ENCODE measurements around the gene CPS1. TPM values are rescaled to one million over a fixed set of nuclear protein-coding genes. Genes with fewer than 3 reads are reported as not detected.

Gene CPS1
- total and polyA plus RNA-seq, 10 donors, result 0.30 to 8.1 (median 3.2) TPM

DNA sequence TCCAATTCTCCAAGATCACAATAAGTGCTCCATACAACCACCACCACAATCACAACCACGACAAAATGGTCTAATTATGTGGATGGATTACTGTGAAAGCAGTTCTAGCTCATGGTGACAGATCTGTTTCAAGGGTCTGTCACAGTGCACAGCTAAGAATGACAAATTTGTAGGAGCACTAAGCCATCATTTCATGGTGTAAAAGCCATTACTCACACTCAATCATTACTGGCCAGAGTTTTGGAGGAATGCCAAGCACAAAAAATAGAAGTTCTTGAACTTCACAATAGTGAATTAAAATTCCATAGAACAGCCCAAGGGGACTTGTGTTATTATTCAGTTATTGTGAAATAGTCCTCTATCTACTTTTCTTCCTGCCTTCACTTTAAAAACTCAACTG is 2.3 kb downstream of the CPS1 start:
- WGBS, 5 donors, result 16 to 50% (median 29%) methylated on average over 1 of the region's 1 CpG
- intact Hi-C loops (cut with DNase I; ENCODE audit: low total_unique reads), result no loop called here
- Histone ChIP-seq H3K4me1 (no peaks in the 10 kb centered on the region), H3K4me3 (no peak overlapping the region), H3K9me3 (no peaks in the 10 kb centered on the region), H3K27me3 (replicated peaks in 1 of 7) (no peaks in the 10 kb centered on the region), H3K36me3 (no peaks in the 10 kb centered on the region), H3K27ac (no peak overlapping the region)
- DNase-seq, result no peak
- TF ChIP-seq POLR2A (IDR thresholded peaks at IDR 0.05) (no peak), POLR2AphosphoS5 (IDR thresholded peaks at IDR 0.05) (no peak)
- TF ChIP-seq, protein P1, sequence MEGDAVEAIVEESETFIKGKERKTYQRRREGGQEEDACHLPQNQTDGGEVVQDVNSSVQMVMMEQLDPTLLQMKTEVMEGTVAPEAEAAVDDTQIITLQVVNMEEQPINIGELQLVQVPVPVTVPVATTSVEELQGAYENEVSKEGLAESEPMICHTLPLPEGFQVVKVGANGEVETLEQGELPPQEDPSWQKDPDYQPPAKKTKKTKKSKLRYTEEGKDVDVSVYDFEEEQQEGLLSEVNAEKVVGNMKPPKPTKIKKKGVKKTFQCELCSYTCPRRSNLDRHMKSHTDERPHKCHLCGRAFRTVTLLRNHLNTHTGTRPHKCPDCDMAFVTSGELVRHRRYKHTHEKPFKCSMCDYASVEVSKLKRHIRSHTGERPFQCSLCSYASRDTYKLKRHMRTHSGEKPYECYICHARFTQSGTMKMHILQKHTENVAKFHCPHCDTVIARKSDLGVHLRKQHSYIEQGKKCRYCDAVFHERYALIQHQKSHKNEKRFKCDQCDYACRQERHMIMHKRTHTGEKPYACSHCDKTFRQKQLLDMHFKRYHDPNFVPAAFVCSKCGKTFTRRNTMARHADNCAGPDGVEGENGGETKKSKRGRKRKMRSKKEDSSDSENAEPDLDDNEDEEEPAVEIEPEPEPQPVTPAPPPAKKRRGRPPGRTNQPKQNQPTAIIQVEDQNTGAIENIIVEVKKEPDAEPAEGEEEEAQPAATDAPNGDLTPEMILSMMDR (IDR thresholded peaks at IDR 0.05 in 8 of 11, conservative IDR thresholded peaks at IDR 0.05 in 3 of 11), result no peak

GRCh38 chr2:210559182-210559581 is 2.8 kb downstream of the CPS1 start:
- no peak for DNase-seq
- WGBS, 5 donors, result 85 to 90% (median 86%) methylated on average over 6 of the region's 6 CpGs
- TF ChIP-seq, protein P1 (IDR thresholded peaks at IDR 0.05 in 8 of 11, conservative IDR thresholded peaks at IDR 0.05 in 3 of 11), result no peak
- TF ChIP-seq POLR2A (IDR thresholded peaks at IDR 0.05), result no peak
- no peak for TF ChIP-seq POLR2AphosphoS5 (IDR thresholded peaks at IDR 0.05)
- Histone ChIP-seq H3K36me3 (no peaks in the 10 kb centered on the region), H3K4me3 (no peak overlapping the region), H3K4me1 (no peaks in the 10 kb centered on the region), H3K9me3 (no peaks in the 10 kb centered on the region), H3K27me3 (replicated peaks in 1 of 7) (no peaks in the 10 kb centered on the region), H3K27ac (no peak overlapping the region)
- intact Hi-C loops (cut with DNase I; ENCODE audit: low total_unique reads), result no loop called here

DNA sequence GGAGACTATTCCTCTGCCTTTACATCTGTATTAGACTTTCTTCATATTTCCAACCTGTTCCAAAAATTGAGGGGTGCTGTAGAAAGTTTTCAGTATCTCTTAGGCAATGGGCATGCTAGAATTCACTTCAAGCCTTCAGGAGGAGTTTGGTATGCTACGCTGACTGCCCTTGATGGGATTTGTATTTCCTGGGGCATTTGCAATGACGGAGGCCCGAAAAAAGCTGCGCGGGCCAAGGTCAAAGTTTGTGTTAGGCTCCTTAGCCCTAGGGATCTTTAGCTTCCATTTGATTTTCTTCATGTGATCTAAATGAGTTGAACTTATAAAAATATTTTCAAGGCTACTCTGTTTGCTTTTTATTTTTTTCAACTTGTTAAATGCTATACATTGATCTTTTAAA is 5.1 kb downstream of the CPS1 start:
- Histone ChIP-seq H3K4me3 (no peak overlapping the region), H3K27me3 (replicated peaks in 1 of 7) (no peaks in the 10 kb centered on the region), H3K9me3 (no peaks in the 10 kb centered on the region), H3K4me1 (no peaks in the 10 kb centered on the region), H3K36me3 (no peaks in the 10 kb centered on the region), H3K27ac (no peak overlapping the region)
- intact Hi-C loops (cut with DNase I; ENCODE audit: low total_unique reads), result no loop called here
- no peak for DNase-seq
- 91 to 96% (median 92%) methylated on average over 5 of the region's 5 CpGs for WGBS, 5 donors
- TF ChIP-seq POLR2AphosphoS5 (IDR thresholded peaks at IDR 0.05) (no peak), POLR2A (IDR thresholded peaks at IDR 0.05) (no peak)
- TF ChIP-seq, protein P1 (IDR thresholded peaks at IDR 0.05 in 8 of 11, conservative IDR thresholded peaks at IDR 0.05 in 3 of 11), result no peak

- no peaks in the 10 kb centered on the region for H3K9me3 ChIP-seq
- no peaks in the 10 kb centered on the region for H3K4me1 ChIP-seq
- H3K27ac ChIP-seq, result no peak overlapping the region
- TF ChIP-seq, protein P1 (IDR thresholded peaks at IDR 0.05 in 8 of 11, conservative IDR thresholded peaks at IDR 0.05 in 3 of 11), result no peak
- TF ChIP-seq POLR2A (IDR thresholded peaks at IDR 0.05), result no peak
- TF ChIP-seq POLR2AphosphoS5 (IDR thresholded peaks at IDR 0.05), result no peak
- no peaks in the 10 kb centered on the region for H3K36me3 ChIP-seq
- 94 to 98% (median 95%) methylated on average over 1 of the region's 1 CpG for WGBS, 5 donors
- no peak overlapping the region for H3K4me3 ChIP-seq
- intact Hi-C loops (cut with DNase I; ENCODE audit: low total_unique reads), result no loop called here
- H3K27me3 ChIP-seq (replicated peaks in 1 of 7), result no peaks in the 10 kb centered on the region
- no peak for DNase-seq
Observed at GRCh38 chr2:210562091-210562490, 5.7 kb downstream of the CPS1 start.
